ENCODE results near the gene TRPT1.

DNA sequence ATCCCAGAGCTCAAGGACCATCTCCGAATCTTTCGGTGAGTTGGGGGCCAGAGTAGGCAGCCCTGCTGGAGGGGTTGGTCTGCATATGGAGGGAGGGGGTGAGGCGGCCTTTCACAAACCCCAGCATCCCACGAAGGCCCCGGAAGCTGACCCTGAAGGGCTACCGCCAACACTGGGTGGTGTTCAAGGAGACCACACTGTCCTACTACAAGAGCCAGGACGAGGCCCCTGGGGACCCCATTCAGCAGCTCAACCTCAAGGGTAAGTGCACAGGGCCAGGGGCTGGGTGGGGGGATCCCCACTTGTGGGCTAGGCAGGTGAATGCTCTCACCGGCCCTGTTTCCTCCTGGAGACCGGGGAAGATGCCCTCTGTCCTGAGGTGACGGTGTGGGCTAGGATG is 6.2 kb downstream of the TRPT1 start:
- TF ChIP-seq POLR2A (IDR thresholded peaks at IDR 0.05): no peak
- no peak for TF ChIP-seq CTCF (IDR thresholded peaks at IDR 0.05)

Data from testis (tissue), 2 donors.